Amniotic epithelial cell (primary cell): ENCODE results near the gene BCKDHA.
"Not testable (repeated sequence)": the region's sequence is repeated elsewhere in the genome, so short reads cannot be mapped to it uniquely, and the experiment has no call there.

Source experiments
- DNase-seq: peaks from one replicate; pipeline ENCODE4 v3.0.0-alpha.2; 2010; ENCODE audit warnings: low read depth

Gene BCKDHA

GRCh38 chr19:41447732-41448332 lies 50.2 kb downstream of the BCKDHA start:
- no peak for DNase-seq

- DNase-seq = peak; percentile 36
Observed at GRCh38 chr19:41449079-41449864, 51.7 kb downstream of the BCKDHA start.

GRCh38 chr19:41449865-41450178 lies 52.2 kb downstream of the BCKDHA start:
- DNase-seq = no peak

- no peak for DNase-seq
Observed at GRCh38 chr19:41452584-41453275, 55.1 kb downstream of the BCKDHA start.

GRCh38 chr19:41455936-41456335 lies 58.3 kb downstream of the BCKDHA start:
- no peak for DNase-seq

GRCh38 chr19:41456342-41456918 lies 58.8 kb downstream of the BCKDHA start:
- DNase-seq = no peak

GRCh38 chr19:41457241-41457640 lies 59.6 kb downstream of the BCKDHA start:
- no peak for DNase-seq

GRCh38 chr19:41462497-41462896 lies 64.9 kb downstream of the BCKDHA start:
- DNase-seq = no peak

- DNase-seq = not testable (repeated sequence)
Observed at GRCh38 chr19:41463257-41464256, 65.9 kb downstream of the BCKDHA start.
